Astrocyte of the spinal cord (primary cell): ENCODE data around the gene GTPBP3.

Experiments
- DNase-seq: peaks from one replicate; pipeline ENCODE4 v3.0.0; 2011; ENCODE audit warnings: low read depth, low spot score
- H3K4me3 ChIP-seq: 2 replicates; pipeline ENCODE4 v1.5.1; 2011; ENCODE audit warnings: low read depth, mild to moderate bottlenecking, low read length, moderate library complexity
- in situ Hi-C: cut with HindIII; loops from 2 replicates; pipeline ENCODE4 v1.10.0; 2017; ENCODE audit warnings: low sequenced_read_pairs
- TF ChIP-seq, protein P1 (sequence below): IDR thresholded peaks from 2 replicates; pipeline ENCODE4 v1.5.1; 2012; ENCODE audit warnings: low read depth, mild to moderate bottlenecking, low read length, inconsistent platforms

Gene GTPBP3

DNA sequence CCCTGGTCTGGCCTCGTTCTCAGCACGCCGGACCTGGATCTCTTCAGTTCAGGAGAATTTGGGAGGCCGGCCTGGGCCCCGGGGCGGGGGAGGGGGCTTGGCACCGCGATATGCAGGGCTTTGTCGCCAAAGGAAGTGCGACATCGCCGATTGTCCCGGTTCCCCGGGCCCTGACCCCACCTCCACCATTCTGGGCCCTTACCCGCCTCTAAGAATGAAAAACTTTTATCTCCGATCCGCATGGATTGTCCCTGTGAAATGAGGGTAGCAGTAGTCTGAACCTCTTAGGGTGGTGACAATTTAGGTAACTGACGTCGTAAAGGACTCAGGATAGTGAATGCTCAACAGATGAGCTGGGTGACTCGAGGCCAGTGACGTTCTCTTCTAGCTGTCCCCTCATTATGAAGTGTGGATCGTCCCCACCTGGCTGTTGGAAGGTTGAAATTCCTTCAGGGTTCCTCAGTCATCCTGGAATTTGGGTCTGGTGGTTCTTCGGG, 27.3 kb upstream of the GTPBP3 start:
- TF ChIP-seq, protein P1, sequence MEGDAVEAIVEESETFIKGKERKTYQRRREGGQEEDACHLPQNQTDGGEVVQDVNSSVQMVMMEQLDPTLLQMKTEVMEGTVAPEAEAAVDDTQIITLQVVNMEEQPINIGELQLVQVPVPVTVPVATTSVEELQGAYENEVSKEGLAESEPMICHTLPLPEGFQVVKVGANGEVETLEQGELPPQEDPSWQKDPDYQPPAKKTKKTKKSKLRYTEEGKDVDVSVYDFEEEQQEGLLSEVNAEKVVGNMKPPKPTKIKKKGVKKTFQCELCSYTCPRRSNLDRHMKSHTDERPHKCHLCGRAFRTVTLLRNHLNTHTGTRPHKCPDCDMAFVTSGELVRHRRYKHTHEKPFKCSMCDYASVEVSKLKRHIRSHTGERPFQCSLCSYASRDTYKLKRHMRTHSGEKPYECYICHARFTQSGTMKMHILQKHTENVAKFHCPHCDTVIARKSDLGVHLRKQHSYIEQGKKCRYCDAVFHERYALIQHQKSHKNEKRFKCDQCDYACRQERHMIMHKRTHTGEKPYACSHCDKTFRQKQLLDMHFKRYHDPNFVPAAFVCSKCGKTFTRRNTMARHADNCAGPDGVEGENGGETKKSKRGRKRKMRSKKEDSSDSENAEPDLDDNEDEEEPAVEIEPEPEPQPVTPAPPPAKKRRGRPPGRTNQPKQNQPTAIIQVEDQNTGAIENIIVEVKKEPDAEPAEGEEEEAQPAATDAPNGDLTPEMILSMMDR, result no peak
- DNase-seq, result no peak
- H3K4me3 ChIP-seq, result peak overlapping the region; percentile 99
- in situ Hi-C loops, result no loop called here

GRCh38 chr19:17311455-17312188, 25.7 kb upstream of the GTPBP3 start:
- peak; percentile 76 for DNase-seq
- in situ Hi-C loops, result no loop called here
- H3K4me3 ChIP-seq, result no peak overlapping the region
- TF ChIP-seq, protein P1, result no peak

DNA sequence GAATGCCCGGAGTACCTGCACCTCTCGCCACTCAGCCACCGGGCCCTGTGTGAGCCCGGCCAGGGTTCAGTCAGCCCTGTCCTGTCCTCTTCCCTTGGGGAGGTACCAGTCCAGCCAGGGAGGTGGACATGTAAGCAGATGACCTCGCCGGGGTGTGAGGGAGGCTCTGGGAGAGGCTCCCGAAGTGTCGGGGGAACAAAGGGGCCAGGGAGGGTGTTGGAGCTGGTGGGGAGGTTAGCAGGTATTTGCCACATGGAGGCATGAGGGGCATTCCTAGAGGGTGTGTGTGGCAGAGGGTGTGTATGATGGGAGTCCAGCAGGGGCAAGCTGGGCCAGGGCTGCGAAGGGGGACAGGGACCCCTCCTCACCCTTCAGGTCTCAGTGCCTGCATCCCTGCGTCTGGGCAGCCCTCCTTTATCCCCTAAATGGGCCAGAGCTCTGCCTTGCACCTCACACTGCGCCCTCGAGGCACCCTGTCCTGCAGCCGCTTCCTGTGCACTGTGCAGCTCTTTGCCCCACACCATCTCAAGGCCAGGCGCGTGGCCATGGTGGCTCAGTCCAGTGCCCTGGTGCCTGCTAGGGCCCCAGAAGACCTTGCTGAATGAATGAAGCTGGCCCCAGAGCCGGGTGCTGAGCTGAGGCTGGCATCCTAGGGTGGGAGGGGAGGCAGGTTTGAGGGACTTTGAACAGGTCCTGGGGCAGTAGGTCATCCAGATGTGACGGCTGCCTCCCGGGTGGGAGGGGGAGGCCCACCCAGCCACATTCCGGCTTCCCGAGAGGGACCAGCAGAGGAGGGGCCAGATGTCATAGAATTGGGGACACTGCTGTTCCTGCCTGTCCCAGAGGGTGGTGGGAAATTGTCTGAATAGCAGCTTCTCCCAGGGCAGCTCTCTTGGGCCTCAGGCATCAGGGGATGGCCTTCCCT, 24.9 kb upstream of the GTPBP3 start:
- H3K4me3 ChIP-seq, result no peak overlapping the region
- TF ChIP-seq, protein P1, result no peak
- in situ Hi-C loops, result no loop called here
- DNase-seq, result no peak

- in situ Hi-C loops, result no loop called here
- TF ChIP-seq, protein P1, result no peak
- DNase-seq, result no peak
- H3K4me3 ChIP-seq, result no peak overlapping the region
These were observed 23.3 kb upstream of the GTPBP3 start for GRCh38 chr19:17314007-17314593.

- H3K4me3 ChIP-seq, result no peak overlapping the region
- in situ Hi-C loops, result no loop called here
- DNase-seq, result no peak
- TF ChIP-seq, protein P1, result no peak
These were observed 18.4 kb upstream of the GTPBP3 start for GRCh38 chr19:17318966-17319365.

GRCh38 chr19:17319473-17320238, 17.7 kb upstream of the GTPBP3 start:
- in situ Hi-C loops, result no loop called here
- TF ChIP-seq, protein P1, result no peak
- DNase-seq, result no peak
- H3K4me3 ChIP-seq, result no peak overlapping the region
